GM12872 (cell line): ENCODE data around the gene CRYGC.
"Not testable (repeated sequence)": the region's sequence is repeated elsewhere in the genome, so short reads cannot be mapped to it uniquely, and the experiment has no call there.

ENCODE experiments used
- CTCF ChIP-seq: IDR thresholded peaks from 3 replicates; pipeline ENCODE4 v1.5.1; 2011; ENCODE audit warnings: low read depth, mild to moderate bottlenecking, low read length, moderate library complexity; ENCODE audit not compliant: insufficient read depth

CRYGC gene

DNA sequence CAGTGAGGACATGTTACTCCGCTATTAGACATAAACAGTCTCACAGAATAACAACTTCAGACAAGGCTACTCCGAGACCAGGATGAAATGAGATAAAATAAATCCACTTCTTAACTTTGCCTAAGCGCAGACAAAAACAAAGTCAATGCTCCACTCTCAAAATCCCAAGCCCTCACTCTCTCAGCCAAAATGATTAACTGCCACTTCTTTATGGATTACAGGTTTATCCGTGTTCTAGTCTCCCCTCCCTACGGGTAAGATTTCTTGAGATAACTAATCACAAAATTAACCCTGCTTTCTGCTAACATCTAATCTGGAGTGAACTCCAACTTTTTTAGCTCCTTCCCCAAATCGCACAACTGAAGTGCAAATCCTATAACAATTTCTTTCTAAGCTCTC is 1.1 kb upstream of the CRYGC start:
- no peak for TF ChIP-seq CTCF

DNA sequence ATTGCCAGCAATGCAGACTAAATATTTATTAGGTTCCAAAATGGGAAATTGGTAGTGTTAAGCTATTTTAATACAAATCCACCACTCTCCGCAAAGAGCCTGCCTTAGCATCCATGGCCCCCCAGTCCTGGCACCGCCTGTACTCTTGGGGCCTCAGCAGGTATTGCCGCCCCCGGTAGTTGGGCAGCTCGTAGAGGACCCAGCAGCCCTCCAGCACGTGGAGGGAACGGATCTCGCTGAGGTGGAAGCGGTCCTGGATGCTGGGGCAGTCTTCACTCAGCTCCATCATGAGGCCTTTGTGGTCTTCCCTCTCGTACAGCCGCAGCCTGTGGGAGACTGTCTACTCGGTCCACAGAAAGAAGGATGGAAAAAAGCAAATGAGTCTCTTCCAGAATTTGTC is 1.5 kb downstream of the CRYGC start:
- no peak for TF ChIP-seq CTCF

GRCh38 chr2:208127090-208127489 is 2.5 kb downstream of the CRYGC start:
- no peak for TF ChIP-seq CTCF

DNA sequence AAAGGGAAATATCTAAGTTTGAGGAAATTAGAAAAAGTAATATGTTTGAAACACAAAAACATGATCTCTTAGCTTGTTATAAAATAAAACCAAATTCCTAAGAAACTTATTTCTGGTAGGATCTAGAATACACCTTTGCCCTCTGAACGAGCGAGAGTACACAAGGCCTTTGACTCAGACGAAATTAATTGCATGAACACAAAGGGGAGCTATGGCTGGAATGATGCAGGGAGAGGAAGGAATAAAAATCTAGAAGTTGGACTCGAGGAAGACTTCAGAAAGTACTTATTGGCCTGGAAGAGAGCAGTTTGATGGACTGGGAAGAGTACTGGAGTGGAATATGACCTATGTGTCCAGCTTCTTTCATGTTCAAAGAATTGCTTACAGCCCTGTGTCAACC is 4.4 kb downstream of the CRYGC start:
- no peak for TF ChIP-seq CTCF

DNA sequence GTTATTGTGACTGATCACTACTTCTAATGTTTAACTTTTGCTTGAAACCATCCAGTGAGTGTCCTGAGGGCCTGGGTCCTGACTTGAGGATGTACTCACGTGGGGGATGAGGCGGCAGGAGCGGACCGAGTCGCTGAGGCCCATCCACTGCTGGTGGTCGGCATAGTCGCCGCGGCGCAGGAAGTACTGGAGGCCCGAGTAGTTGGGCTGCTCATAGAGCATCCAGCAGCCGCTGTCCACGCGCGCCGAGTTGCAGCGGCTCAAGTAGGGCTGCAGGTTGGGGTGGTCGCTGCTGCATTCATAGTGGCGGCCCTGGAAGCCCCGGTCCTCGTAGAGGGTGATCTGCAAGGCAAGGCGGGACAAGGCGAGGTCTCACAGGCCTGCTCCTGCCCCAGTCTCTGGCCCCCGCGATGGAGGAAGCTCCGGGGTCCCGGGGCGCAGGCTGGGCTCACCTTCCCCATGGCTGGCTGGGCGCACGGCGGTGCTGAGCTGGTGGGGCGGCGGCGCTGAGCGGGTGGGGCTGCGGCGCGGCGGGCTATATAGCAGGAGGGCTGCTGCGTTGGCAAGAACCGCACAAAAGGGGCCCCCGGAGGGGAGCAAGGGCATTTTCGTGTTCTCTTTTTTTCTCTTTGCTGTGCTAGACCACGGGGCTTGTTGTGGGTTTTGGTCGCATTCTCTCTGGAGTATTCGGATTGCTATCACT is 5.5 kb downstream of the CRYGC start, which contains the start of gene CRYGD:
Gene CRYGD (minus strand): TSS at position 512 of the 703 bp plus-strand sequence. CDS start 51 bp downstream, at position 461.
- not testable (repeated sequence) for TF ChIP-seq CTCF

DNA sequence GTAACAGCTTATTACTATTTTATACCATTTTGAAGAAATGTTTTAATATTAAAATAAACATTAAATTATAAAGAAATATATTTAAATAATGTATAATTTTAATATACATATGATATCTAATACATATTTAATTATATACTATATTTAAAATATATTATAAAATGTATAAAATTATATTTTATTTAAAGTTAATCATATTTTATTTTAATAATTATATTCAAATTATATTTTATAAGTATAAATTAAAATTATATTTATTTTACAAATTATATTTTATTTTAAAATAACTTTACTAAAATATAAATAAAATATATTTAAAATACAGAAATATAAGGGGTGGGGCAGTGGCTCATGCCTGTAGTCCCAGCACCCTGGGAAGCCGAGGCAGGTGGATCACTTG is 7.4 kb downstream of the CRYGC start:
- no peak for TF ChIP-seq CTCF

DNA sequence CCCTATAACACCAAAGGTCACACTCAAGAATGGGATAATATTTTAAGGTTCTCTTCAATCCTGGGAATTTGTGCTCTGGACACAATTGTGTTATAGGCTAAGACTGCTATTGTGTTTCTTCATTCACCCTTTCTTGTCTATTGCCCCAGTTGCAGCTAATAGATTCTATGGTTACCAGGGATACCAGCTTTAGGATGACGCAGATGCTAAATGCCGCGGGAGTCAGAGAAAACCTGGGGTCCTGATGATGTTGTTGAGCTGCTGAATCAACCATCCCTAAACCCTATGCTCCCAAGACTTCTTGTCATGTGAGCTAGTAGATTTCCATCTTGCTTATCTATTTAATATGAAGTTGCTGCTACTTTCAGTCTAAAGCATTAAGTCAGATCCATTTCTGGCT is 10.7 kb downstream of the CRYGC start:
- no peak for TF ChIP-seq CTCF
